ENCODE data around the gene USP13.

Gene USP13

DNA sequence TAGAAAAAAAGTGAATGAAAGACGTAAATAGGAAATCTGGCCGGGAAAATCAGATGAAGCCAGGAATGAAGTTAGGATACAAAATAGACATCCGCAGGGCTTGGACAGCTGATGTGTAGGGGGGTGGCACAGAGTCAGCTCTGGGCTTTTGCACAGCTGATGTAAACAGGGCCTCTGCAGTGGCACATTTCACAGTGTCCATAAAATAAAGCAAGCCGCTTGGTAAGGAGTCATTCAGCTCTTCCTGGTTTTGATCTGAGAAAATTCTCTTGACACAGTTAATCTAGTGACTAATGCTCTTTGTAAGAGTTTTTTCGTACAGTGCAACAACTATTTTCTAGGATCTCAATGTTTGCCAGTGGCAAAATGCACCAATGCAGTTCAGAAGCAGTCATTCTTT, 153.3 kb downstream of the USP13 start:
- DNase-seq, result no peak

DNA sequence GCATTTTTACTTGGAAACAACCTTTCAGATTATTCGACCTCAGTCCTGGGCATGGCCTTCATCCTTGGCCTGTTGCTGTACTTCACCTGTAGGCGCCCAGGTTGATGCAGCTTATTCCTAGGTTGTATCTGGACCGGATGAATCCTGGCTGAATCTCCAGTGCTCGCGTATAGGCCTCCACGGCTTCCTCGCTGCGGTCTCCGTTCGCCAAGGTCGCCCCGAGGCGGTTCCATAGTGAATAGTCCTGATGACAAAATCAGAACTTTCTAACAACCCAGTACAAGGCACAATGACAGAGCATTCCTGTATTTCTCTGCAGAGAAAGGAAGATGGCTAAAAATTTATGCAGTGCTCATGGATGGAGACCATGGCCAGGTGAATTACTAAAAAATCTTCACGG, 154.7 kb downstream of the USP13 start:
- no peak for DNase-seq

- DNase-seq, result no peak
These were observed 156.8 kb downstream of the USP13 start for GRCh38 chr3:179809639-179810038.

GRCh38 chr3:179811321-179812095, 158.7 kb downstream of the USP13 start:
- DNase-seq, result no peak

DNA sequence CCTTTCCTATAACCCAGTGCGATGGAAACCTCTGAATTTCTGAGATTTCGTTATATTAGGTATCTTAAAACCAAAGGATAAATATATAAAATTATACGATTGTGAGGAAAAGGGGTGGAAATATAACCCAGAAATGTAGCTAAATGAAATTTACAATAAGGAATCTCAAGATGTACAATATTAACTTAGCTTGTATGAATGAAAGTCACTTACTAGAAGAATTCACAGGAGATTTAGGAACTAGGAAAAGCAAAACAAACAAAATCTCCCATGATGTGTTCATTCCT, 159.2 kb downstream of the USP13 start:
- DNase-seq, result no peak

- no peak for DNase-seq
These were observed 166.5 kb downstream of the USP13 start for GRCh38 chr3:179819379-179819778.

- DNase-seq, result no peak
These were observed 169.5 kb downstream of the USP13 start for GRCh38 chr3:179822296-179822695.

GRCh38 chr3:179825527-179826246, 172.8 kb downstream of the USP13 start:
- no peak for DNase-seq

DNA sequence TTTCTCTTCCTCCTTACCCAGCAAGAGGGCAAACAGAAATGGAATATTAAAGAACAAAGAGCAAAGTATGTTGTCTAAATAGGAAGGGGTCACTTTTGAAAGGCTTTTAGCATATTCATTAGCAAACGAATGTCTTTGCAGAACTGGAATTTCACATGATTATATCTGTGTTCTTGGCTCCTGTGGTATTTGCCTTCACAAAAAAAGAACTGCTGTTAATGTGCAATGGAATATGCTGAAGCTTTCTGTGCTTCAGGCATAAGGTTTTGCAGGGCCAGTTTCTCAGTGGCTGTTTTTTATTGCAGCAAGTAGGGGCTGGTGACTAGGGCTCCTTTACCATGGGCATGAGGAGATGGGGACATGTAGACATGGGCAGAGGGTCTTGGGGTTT, 173.4 kb downstream of the USP13 start:
- DNase-seq, result no peak

DNA sequence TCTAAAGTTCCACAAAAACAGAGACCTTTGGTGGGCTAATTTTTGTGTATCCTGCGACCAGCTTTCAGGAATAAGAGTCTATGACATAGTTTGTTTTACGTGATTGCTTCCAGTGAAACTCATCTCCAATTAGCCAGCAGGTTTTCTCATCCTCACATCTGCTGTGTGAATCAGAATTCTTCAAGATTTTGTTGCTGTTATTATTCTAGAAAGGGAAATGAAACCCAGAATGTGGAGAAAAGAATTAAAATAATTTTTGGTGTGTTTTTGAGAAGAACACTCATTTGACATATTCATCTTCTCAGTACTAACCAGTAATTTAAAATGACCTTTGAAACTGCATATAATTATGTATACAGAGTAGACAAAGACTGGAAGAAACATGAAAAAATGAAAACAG, 175.9 kb downstream of the USP13 start:
- no peak for DNase-seq

DNA sequence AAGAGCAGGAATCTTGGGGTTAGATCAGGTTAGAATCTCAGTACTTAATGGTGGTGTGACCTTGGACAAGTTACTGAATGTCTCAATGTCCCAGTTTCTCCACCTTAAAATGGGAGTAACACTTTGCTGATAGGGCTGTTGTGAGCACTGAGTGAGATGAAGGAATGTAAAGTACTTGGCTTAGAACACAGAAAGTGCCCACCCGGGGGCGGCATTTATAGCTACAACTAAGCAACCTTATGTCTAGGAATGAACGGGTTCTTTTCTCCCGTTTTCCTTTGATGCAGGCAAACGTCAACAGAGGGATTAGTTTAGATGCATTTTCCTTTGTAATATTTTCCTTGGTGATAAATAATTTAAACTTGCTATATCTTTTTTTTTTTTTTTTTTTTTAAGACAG, 176.6 kb downstream of the USP13 start:
- no peak for DNase-seq

GRCh38 chr3:179832333-179832854, 179.6 kb downstream of the USP13 start:
- no peak for DNase-seq

DNA sequence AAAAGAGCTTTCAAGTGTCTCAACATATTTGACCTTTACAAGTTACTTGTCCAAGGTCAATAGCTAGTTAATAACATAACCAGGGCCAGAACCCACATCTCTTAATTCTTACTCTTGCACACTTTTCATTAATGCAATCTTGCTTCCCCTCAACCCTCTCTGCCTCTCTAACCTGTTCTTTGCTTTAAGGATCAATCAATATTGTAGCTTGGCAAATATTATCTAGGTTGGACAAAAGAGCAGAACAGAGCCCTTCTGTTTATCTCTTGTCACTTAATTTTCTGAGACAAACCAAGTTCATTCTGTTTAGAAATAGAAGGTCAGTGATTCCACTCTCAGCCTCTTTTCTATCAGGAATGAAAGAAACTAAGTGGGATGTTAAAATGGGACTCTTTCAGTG, 180.5 kb downstream of the USP13 start:
- DNase-seq, result no peak

DNA sequence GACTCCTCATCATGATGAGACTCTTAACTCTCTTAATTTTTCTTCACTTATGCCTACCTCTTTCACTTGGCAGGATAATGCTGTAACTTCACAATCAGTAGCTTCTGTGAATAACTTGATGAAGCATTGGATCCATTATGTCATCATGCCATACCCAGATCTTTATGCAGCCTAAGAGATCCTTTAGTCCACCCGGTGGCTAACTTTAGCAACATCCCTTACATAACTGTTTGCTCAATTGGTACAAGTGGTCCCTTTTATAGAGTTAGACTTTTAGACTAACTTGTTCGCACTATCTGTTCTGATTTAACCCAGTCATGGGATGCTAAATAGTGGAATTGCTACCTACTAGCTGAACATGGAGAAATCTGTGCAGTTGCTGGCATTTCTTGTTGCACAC, 184.5 kb downstream of the USP13 start:
- no peak for DNase-seq

Measured in stimulated activated CD4-positive, alpha-beta T cell treated with anti-CD3 and anti-CD28 coated beads, Interleukin-4, amount 100 ng/mL, for 4 hours (primary cell).